Kasumi-1 (cell line): ENCODE results near the gene MYO3B.

ENCODE experiments used
- DNase-seq, 2 experiments: peaks; one replicate each; lab custom pipeline; 2025; lab: John Stamatoyannopoulos, UW

Gene MYO3B

DNA sequence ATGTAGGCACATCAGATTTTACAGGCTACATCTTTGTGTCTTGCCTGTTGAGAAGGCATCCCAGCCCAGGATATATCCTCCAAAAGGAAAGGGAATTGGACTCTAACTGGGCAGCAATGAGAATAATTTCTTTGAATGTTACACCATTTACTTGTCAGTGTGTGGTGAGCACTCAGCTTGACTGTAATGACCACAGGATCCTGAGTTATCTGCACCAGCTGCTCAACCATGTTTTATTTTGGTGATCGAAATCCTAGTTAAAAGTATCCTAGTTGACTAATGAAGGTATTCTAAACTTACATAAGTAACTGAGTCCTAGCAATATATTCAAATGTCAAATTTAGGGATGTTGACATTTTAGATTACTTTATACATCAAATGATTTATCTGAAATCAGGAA lies 123.0 kb downstream of the MYO3B start:
- no peak for DNase-seq

DNA sequence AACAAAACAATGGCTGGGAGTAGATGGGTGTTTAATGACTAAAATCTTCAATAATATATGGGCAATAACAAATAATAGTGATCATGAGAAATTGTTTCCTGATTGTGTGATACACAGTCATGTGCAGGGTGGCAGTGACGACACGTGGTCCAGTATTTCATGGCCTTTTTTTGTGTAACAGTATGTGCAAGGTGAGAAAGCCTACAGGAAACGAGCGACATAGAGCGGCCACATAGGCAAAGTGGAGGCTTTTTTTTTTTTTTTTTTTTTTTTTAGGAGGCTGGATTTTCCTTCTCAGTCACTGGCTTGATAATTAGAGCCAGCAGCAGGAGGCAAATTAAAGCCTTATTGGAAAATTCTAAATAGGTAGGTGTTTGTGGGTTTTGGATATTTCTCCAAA lies 123.7 kb downstream of the MYO3B start:
- DNase-seq = no peak

DNA sequence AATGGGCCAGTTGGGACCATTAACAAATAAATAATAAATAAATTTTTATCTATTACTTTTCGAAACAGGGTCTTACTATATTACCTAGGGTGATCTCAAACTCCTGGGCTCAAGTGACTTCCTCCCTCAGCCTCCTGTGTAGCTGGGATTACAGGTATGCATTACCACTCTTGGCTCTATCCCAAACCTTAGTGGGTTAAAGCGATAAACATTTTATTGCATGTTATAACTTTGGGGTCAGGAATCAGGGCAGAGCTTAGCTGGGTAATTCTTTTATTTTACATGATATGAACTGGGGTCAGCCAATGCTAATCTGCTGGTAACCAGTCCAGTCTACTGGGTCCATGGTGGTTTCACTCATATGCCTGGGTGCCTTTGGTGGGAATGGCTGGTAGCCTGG lies 127.8 kb downstream of the MYO3B start:
- DNase-seq = no peak

DNA sequence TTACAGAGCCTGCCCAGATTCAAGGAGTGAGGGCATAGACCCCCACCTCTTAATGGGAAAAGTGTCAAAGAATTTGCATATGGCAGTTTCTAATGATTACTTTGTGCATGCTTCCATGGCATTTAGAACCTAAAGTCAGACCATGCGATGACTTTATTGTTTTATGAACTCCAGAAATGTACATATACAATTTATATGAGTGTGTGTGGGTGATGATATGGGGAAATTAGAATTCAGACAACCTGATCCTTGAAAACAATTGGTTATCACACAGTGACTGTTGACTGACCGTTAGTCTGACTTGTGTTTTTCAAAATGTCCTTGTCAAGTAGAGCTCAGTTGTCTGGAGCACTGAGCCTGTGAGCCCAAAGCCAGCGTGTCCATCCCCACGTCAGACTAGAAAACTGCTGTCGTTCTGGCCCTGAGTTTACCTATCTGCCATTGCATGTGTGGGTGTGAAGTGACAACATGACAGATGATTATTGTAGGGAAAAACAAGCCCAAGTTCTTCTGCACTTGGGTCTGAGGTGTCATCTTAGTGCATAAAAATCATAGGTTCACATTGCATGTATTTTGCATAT lies 128.4 kb downstream of the MYO3B start:
- DNase-seq = no peak

DNA sequence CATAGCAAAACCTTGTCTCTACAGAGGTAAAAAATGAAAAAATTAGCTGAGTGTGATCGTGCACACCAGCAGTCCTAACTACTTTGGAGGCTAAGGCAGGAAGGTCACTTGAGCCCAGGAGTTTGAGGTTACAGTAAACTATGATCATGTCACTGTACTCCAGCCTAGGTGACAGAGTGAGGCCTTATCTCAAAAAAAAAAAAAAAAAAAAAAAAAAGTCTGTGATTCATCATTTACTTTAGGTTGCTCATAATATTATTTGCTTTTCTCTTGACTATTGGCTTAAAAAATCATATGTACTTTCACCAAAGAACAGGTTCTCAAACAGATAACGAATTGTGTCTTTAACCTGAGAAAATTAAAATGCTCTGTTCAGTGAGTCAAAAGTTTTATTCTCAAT lies 129.1 kb downstream of the MYO3B start:
- DNase-seq = no peak

DNA sequence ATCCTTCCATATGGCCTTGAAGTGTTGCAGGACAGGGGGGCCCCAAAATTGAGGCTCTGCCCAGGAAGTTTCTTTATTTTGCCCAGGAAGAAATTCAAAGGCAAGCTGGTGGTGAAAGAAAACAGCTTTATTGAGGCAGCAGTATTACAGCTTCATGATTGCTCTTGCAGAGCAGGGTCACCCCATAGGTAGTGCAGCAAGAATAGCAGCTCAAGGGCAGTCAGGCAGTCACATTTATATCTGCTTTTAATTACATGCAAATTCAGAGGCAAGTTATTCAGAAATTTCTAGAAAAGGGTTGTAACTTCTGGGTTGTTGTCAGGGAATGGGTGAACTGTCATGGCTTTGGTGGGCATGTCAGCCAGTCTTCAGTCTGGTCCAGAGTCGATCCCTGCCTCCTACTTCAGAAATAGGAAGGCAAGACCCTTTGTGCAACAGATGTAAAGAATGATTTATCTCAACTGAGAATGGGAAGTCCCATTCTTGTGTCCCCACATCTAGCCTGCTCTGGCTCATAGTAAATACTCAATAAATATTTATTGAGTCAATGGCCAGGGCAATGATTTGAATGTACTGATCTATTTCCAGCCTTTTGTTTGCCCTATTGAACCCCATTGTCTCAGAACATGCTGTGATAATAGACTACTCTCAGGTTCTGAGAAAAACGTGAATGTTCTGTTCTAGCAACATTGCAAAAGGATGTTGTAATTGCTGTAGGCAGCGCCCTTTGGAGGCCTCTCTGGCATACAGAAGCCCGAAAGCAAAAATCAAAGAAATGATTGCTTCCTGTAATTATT lies 129.8 kb downstream of the MYO3B start:
- DNase-seq = no peak

DNA sequence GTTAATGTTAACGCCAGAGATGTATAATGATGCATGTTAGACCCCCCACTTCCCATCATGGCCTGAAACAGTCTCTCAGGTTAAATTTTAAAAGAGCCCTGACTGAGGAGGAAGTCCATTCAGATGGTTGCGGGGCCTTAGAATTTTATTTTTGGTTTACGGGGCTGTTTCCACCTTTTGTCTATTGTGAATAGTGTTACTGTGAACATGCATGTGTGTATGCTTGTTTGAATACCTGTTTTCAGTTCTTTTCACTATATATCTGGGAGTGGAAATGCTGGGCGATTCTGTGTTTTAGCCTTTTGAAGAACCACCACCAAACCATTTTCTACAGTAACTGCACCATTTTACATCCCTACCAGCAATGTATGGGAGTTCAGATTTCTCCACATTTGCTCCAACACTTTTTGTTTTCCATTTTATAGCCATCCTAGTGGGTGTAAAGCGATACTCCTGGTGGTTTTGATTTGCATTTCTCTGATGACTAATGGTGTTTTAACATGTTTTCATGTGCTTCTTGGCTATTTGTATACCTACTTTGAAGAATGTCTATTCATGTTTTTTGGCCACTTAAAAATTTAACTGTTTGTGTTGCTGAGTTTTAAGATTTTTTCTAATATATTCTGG lies 133.0 kb downstream of the MYO3B start:
- no peak for DNase-seq

DNA sequence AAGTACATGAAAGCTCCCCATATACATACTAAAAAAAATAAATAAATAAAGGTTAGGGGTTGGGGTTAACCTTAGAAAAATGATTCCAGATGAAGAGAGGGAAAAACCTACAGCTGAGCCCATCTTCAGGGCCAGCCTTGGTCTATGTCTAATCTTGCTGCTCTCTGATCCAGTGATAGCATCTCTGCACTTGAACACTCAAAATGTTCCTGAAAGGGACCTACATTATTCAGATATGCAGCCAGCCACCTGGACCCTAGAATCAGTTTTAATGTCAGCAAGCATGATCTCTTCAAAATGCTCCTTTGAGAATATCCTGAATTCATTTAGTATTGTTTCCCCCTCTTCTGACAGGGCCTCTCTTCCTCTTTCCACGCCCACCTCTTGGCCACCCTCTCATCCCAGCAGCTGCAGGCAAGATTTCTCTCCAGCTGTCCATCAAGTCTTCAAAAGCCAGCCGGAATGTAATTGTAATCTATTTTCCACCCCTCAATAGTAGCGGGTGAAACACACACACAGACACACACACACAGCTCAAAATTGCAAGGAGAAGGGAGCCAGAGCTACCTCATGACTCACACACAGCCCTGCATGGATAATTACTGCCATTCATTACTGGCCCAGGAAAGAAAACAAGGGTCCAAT lies 135.5 kb downstream of the MYO3B start:
- DNase-seq = no peak

- no peak for DNase-seq
Observed at GRCh38 chr2:170313992-170314348, 136.0 kb downstream of the MYO3B start.

GRCh38 chr2:170314744-170315447 lies 136.9 kb downstream of the MYO3B start:
- no peak for DNase-seq

- no peak for DNase-seq
Observed at GRCh38 chr2:170320948-170321347, 143.0 kb downstream of the MYO3B start.

- DNase-seq = no peak
Observed at GRCh38 chr2:170321526-170321925, 143.6 kb downstream of the MYO3B start.

DNA sequence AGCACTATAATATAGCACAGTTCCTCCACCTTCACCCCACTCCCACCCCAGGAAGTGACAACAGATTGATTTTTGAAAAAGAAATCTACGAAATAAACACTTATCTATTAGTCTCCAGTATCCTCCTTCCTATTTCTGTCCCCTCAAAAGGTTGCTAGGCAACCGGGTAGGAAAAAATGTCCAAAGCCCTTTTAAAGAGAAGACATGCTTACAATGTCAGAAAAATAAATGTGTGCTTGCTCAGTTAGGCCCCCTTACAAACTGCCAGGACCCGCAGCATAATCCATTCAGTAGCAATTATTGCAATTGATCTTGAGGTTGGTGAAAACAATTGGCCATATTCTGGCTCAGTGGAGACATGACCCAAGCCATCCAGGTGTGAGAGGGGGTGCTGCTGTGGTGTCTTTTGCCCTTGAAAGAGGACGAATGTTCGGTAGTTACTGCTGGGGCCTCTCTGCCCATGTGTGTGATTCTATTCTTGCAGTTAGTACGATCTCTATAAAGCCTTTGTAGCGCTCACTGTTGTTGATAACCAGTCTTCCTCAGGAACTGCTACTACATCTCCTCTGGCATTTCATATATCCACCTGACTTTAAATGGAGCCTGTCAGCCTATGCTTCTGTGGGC lies 144.3 kb downstream of the MYO3B start:
- DNase-seq = no peak

GRCh38 chr2:170323743-170324142 lies 145.8 kb downstream of the MYO3B start:
- no peak for DNase-seq

DNA sequence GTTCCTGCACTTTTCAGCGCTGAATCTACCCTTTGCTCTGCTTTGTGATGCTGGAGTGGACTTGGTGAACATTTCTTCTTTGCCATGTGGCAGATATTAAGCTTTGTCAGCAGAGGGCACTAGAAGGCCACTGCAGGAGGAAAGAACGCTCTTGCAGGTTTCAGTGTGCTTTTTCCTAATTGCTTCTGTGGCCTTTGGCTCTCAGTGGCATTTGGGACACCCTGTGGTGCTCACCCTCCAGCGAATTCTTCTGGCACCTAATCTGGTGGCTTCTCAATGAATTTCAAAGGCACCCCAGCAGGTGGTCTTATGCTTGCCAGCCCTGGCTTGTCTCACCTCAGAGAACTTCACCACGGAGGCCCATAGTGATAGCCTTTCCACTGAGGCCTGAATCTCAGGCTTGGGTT lies 146.7 kb downstream of the MYO3B start:
- peak; percentile 86 to 90 for DNase-seq

DNA sequence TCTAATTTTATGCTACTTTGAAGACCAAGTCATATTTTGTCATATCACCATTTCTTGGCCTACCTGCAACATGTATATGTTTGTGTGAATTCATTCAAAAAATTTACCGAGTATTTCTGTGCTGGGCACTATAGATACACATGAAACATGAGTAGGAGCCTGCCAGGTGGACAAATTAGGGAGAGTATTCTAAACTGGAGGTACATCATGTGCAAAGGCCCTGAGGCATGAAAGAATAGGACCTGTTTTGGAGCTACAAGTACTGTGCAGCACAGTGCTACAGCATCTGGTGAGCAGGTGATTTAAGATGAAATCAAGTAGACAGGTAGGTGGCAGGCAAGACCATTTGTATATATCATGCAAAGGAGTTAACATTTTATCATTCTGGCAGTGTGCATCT lies 152.9 kb downstream of the MYO3B start:
- no peak for DNase-seq

DNA sequence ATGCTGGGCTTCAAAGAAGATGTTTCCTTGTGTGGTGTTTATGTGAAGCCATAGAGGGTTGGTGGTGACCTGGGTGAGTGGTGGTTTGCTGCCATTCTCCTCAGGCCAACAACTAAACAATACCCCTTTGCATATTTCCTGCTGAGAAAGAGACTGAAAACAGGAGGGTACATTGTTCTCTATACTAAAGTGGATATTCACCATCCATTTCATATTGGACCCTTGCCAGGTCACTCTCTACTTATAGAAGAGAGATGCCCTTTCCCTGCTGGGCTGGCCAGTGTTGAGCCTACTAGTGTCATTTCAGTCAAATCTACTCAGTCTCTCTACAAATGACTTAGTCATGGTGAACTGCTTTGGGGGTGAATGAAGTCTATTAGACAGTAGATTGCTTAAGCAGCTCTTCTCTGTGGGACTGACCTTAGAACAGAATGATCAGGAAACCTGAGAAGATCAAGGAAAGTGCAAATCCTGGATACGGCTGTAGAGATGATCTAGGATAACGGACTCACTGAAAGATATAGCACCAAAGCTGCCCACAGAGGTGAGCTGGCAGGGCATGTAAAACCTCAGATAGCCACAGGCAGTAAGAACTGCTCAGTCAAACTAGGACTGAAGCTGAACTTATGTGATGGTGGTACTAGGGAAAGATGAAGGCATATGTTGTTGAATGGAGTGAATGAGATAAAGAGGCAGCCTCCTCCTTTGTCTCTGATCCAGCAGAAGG lies 154.9 kb downstream of the MYO3B start:
- DNase-seq = no peak

DNA sequence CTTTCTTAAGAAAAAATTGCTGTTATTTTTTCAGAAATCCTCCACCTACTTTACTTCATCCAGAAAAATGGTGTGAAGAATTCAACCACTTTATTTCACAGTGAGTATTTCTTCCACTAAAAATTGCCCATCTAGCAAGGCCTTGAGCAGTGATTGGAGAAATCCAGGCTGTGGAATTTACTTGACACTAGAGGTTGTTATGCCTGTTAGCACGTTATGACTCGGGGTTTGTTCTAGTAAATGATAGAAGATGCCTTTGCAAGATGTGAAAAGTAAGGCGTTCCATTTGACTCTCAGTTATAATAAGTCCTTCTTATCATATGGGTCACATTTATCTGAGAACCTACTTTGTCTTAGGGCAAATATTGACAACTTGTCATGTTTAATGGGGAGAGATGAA lies 157.4 kb downstream of the MYO3B start:
- DNase-seq = no peak

DNA sequence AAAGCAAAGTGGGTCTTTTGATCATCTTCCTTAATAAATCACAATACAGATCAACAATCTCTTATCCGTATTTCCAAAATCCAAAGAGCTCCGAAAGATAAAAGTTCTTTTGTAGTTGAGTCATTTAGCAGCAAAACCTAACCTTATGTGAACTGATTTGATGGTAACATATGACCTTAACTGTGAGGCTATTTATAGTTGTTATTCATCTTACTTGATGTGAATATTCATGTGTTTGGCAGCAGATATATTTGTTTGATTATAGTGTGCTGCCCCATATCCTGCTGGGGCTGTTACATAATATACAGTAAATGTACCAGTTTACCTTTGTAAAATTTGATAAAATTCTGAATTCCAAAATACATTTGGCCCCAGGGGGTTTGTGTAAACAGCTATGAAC lies 158.5 kb downstream of the MYO3B start:
- DNase-seq = no peak

DNA sequence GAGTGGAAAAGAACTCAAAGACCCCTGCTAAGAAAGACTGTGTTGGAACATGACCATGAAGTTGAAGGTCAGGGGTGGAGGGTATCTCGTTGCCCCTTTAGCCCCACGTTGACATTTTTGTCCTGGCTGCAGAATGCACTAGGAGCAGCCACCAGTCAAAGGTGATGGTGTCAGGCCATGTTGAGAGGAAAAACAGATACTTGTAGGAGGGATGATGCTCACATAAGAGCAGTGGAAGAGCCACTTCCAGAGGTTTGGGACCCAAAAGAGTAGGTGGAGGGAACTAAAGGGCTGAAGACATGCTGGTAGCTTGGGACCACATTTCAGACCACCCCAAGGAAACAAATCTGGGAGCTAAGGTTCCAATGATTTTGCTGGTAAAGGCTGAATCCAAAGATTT lies 159.0 kb downstream of the MYO3B start:
- DNase-seq = no peak

GRCh38 chr2:170339322-170339721 lies 161.4 kb downstream of the MYO3B start:
- no peak for DNase-seq
